WTC11 (cell line): ENCODE results near the gene KLF1. TPM values are rescaled to one million over a fixed set of nuclear protein-coding genes. Genes with fewer than 3 reads are reported as not detected.

ENCODE experiments used
- ATAC-seq: fragments of 200-7000 bp; cut with Tn5 transposase; 2 replicates; pipeline ENCODE4 v1.10.0; 2021; ENCODE audit warnings: mild to moderate bottlenecking, moderate library complexity
- CTCF ChIA-PET: fragments of 300-600 bp; sonication (Branson Sonifier 250); formaldehyde crosslinking; loops from one replicate; lab custom pipeline; 2021; ENCODE audit warnings: antibody characterized with exemption; lab: Charles Lee
- POLR2A ChIA-PET: fragments of 350-600 bp; sonication (Branson Sonifier 250); formaldehyde crosslinking; loops from one replicate; lab custom pipeline; 2021; ENCODE audit warnings: antibody characterized with exemption; lab: Charles Lee
- DNase-seq: peaks from one replicate; pipeline ENCODE4 v3.0.0; 2021; ENCODE audit warnings: low spot score
- H3K27ac Mint-ChIP-seq: 2 replicates; pipeline ENCODE4 v1.8.0; 2021; ENCODE audit warnings: mixed read lengths
- H3K27me3 Mint-ChIP-seq: 2 replicates; pipeline ENCODE4 v1.8.0; 2021; ENCODE audit warnings: low read depth, mild to moderate bottlenecking, moderate library complexity, mixed read lengths
- H3K36me3 Mint-ChIP-seq: 2 replicates; pipeline ENCODE4 v1.8.0; 2021; ENCODE audit warnings: mixed read lengths
- H3K4me1 Mint-ChIP-seq: 2 replicates; pipeline ENCODE4 v1.8.0; 2022; ENCODE audit warnings: mixed read lengths
- H3K4me3 Mint-ChIP-seq: 2 replicates; pipeline ENCODE4 v1.8.0; 2021; ENCODE audit warnings: mild to moderate bottlenecking, moderate library complexity, mixed read lengths
- H3K9me3 Mint-ChIP-seq: 2 replicates; pipeline ENCODE4 v1.8.0; 2021; ENCODE audit warnings: mixed read lengths
- EMX1 ChIP-seq: fragments of 250-450 bp; sonication (Bioruptor Pico); IDR thresholded peaks from 2 replicates; pipeline ENCODE4 v1.8.0; 2021; ENCODE audit warnings: mild to moderate bottlenecking
- ESRRA ChIP-seq: sonication (generic); formaldehyde crosslinking; IDR thresholded peaks from 2 replicates; pipeline ENCODE4 v1.8.1; 2022; ENCODE audit warnings: mild to moderate bottlenecking, missing genetic modification reagents, borderline replicate concordance
- FOXK1 ChIP-seq: sonication (generic); formaldehyde crosslinking; IDR thresholded peaks from 2 replicates; pipeline ENCODE4 v1.8.0; 2022; ENCODE audit warnings: mild to moderate bottlenecking, moderate library complexity, missing genetic modification reagents
- TEAD4 ChIP-seq: sonication (generic); formaldehyde crosslinking; IDR thresholded peaks from 2 replicates; pipeline ENCODE4 v1.8.0; 2022; ENCODE audit warnings: mild to moderate bottlenecking, missing genetic modification reagents
- ZBTB21 ChIP-seq: sonication (generic); formaldehyde crosslinking; IDR thresholded peaks from 2 replicates; pipeline ENCODE4 v1.8.1; 2023; ENCODE audit warnings: mild to moderate bottlenecking, missing genetic modification reagents, borderline replicate concordance
- ZNF263 ChIP-seq: sonication (generic); formaldehyde crosslinking; IDR thresholded peaks from 2 replicates; pipeline ENCODE4 v1.8.1; 2022; ENCODE audit warnings: low read depth, mild to moderate bottlenecking, moderate library complexity, missing genetic modification reagents
- ZNF396 ChIP-seq: fragments of 250-450 bp; sonication (Bioruptor Pico); IDR thresholded peaks from 2 replicates; pipeline ENCODE4 v1.8.0; 2021; ENCODE audit warnings: mild to moderate bottlenecking, moderate library complexity, borderline replicate concordance
- ZNF416 ChIP-seq: fragments of 250-450 bp; sonication (Bioruptor Pico); IDR thresholded peaks from 2 replicates; pipeline ENCODE4 v1.9.0; 2021; ENCODE audit warnings: mild to moderate bottlenecking, inconsistent platforms
- total RNA-seq: library from RNA; stranded (reverse); gene quantifications from 3 replicates; pipeline ENCODE4 v1.2.3, GENCODE V29; 2021
- TF ChIP-seq, protein P1 (sequence below): sonication (generic); formaldehyde crosslinking; IDR thresholded peaks from 2 replicates; pipeline ENCODE4 v1.8.1; 2022; ENCODE audit warnings: missing genetic modification reagents, borderline replicate concordance
- TF ChIP-seq, protein P2 (sequence below): sonication (generic); formaldehyde crosslinking; conservative IDR thresholded peaks from 2 replicates; pipeline ENCODE4 v1.8.1; 2022; ENCODE audit warnings: mild to moderate bottlenecking, missing genetic modification reagents
- TF ChIP-seq, protein P3 (sequence below): sonication (generic); formaldehyde crosslinking; conservative IDR thresholded peaks from 2 replicates; pipeline ENCODE4 v1.8.1; 2023; ENCODE audit warnings: mild to moderate bottlenecking, low read depth, missing genetic modification reagents, moderate library complexity
- TF ChIP-seq, protein P4 (sequence below): sonication (generic); formaldehyde crosslinking; IDR thresholded peaks from 2 replicates; pipeline ENCODE4 v1.8.0; 2022; ENCODE audit warnings: mild to moderate bottlenecking, missing genetic modification reagents
- TF ChIP-seq, protein P5 (sequence below): sonication (generic); formaldehyde crosslinking; IDR thresholded peaks from 2 replicates; pipeline ENCODE4 v1.8.1; 2023; ENCODE audit warnings: mild to moderate bottlenecking, missing genetic modification reagents
- TF ChIP-seq, protein P6 (sequence below): sonication (generic); formaldehyde crosslinking; IDR thresholded peaks from 2 replicates; pipeline ENCODE4 v1.8.0; 2023; ENCODE audit warnings: missing genetic modification reagents, mild to moderate bottlenecking, borderline replicate concordance

The KLF1 gene
- total RNA-seq, 1 experiment from 2014 or later, result 0.72 TPM

DNA sequence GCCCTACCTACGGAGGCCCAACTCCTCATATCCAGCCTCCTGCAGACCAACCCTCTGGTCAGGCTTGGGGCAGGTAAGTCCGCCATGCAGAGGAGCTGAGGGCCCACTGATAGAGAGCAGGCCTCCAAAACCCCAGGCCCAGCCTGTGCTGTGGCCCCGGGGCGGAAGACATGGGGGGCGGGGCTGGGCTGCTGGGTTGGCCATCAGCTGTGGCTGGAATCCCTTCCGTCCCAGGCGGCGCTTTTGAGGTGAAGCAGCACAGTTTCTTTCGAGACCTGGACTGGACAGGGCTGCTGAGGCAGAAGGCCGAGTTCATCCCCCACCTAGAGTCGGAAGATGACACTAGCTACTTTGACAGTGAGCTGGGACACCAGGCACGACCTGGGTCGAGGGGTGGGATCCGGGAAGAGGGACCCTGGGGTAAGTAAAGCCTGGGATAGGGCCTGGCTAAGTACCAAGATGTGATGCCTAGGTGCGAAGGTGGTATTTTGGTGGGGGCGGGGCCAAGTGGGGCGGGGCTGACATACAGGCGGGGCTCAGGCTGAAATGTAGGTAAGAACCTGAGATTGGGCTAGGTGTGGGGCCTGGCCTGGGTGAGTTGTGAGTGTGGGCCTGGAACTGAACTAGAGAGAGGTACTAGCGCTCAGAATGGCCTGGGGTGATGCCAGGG is 21.1 kb downstream of the KLF1 start (continued):
- TF ChIP-seq, protein P1, sequence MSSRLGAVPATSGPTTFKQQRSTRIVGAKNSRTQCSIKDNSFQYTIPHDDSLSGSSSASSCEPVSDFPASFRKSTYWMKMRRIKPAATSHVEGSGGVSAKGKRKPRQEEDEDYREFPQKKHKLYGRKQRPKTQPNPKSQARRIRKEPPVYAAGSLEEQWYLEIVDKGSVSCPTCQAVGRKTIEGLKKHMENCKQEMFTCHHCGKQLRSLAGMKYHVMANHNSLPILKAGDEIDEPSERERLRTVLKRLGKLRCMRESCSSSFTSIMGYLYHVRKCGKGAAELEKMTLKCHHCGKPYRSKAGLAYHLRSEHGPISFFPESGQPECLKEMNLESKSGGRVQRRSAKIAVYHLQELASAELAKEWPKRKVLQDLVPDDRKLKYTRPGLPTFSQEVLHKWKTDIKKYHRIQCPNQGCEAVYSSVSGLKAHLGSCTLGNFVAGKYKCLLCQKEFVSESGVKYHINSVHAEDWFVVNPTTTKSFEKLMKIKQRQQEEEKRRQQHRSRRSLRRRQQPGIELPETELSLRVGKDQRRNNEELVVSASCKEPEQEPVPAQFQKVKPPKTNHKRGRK (CRISPR knock-in tag), result no peak
- TF ChIP-seq, protein P2, sequence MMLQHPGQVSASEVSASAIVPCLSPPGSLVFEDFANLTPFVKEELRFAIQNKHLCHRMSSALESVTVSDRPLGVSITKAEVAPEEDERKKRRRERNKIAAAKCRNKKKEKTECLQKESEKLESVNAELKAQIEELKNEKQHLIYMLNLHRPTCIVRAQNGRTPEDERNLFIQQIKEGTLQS (CRISPR knock-in tag), result no peak
- TF ChIP-seq TEAD4, result no peak

DNA sequence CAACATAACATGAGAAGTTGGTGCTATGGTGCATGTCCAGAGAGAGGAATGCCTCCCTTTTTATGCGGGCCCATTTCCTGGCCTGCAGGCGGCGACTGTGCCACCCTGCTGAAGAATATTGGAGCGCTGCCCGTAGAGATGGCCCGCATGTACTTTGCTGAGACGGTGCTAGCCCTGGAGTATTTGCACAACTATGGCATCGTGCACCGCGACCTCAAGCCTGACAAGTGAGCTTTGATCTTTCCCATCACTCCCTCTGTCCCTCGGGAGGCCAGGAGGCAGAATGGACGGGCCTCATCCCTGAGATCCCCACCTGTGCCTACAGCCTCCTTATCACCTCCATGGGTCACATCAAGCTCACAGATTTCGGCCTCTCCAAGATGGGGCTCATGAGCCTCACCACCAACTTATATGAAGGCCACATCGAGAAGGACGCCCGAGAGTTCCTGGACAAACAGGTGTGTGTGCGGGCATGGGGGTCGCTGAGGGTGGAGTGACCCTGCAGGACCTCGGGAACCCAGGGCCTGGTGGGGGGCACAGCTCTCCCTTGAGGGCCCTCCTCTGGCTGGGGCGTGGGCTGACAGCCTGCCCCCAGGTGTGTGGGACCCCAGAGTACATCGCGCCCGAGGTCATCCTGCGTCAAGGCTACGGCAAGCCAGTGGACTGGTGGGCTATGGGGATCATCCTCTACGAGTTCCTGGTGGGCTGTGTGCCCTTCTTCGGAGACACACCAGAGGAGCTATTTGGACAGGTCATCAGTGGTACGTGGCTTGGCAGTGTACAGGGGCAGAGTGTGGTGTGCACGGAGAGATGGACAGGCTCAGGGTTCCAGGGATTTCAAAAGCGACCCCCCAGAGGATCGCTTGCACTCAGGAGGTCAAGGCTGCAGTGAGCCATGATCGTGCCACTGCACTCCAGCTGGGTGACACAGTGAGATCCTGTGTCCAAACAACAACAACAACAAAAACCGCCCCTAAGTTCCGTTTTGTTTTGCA is 22.0 kb downstream of the KLF1 start:
- Mint-ChIP-seq H3K27me3 (peaks cover 9% of the 10 kb centered on the region; the same call in 1 of the 2 replicates), H3K4me3 (no peak overlapping the region), H3K36me3 (peaks cover 11% of the 10 kb centered on the region), H3K9me3 (no peaks in the 10 kb centered on the region), H3K27ac (no peak overlapping the region; the same call in 1 of the 2 replicates), H3K4me1 (peaks cover 28% of the 10 kb centered on the region)
- DNase-seq (no peak), ATAC-seq (no peak)
- CTCF ChIA-PET, result interaction anchor here (0.7 to 3.5 kb wide), 4 partner anchors 8 to 40 kb away, joined by 3 to 39 read pairs (median 6); no protein-coding TSS in a partner anchor
- TF ChIP-seq ZNF263 (CRISPR knock-in tag), result no peak
- TF ChIP-seq ZNF396 (CRISPR knock-in tag), result no peak
- no peak for TF ChIP-seq ZBTB21 (CRISPR knock-in tag)
- TF ChIP-seq, protein P3, sequence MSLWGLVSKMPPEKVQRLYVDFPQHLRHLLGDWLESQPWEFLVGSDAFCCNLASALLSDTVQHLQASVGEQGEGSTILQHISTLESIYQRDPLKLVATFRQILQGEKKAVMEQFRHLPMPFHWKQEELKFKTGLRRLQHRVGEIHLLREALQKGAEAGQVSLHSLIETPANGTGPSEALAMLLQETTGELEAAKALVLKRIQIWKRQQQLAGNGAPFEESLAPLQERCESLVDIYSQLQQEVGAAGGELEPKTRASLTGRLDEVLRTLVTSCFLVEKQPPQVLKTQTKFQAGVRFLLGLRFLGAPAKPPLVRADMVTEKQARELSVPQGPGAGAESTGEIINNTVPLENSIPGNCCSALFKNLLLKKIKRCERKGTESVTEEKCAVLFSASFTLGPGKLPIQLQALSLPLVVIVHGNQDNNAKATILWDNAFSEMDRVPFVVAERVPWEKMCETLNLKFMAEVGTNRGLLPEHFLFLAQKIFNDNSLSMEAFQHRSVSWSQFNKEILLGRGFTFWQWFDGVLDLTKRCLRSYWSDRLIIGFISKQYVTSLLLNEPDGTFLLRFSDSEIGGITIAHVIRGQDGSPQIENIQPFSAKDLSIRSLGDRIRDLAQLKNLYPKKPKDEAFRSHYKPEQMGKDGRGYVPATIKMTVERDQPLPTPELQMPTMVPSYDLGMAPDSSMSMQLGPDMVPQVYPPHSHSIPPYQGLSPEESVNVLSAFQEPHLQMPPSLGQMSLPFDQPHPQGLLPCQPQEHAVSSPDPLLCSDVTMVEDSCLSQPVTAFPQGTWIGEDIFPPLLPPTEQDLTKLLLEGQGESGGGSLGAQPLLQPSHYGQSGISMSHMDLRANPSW (CRISPR knock-in tag), result no peak
- no peak for TF ChIP-seq EMX1
- 0 out of 2 replicates have a peak, but pooled peaks have one; percentile 22 for TF ChIP-seq FOXK1
- TF ChIP-seq, protein P4, sequence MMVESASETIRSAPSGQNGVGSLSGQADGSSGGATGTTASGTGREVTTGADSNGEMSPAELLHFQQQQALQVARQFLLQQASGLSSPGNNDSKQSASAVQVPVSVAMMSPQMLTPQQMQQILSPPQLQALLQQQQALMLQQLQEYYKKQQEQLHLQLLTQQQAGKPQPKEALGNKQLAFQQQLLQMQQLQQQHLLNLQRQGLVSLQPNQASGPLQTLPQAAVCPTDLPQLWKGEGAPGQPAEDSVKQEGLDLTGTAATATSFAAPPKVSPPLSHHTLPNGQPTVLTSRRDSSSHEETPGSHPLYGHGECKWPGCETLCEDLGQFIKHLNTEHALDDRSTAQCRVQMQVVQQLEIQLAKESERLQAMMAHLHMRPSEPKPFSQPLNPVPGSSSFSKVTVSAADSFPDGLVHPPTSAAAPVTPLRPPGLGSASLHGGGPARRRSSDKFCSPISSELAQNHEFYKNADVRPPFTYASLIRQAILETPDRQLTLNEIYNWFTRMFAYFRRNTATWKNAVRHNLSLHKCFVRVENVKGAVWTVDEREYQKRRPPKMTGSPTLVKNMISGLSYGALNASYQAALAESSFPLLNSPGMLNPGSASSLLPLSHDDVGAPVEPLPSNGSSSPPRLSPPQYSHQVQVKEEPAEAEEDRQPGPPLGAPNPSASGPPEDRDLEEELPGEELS, result peak; percentile 75
- POLR2A ChIA-PET, result interaction anchor here (0.9 kb wide), 1 partner anchor 25 kb away, joined by 3 read pairs; no protein-coding TSS in a partner anchor

DNA sequence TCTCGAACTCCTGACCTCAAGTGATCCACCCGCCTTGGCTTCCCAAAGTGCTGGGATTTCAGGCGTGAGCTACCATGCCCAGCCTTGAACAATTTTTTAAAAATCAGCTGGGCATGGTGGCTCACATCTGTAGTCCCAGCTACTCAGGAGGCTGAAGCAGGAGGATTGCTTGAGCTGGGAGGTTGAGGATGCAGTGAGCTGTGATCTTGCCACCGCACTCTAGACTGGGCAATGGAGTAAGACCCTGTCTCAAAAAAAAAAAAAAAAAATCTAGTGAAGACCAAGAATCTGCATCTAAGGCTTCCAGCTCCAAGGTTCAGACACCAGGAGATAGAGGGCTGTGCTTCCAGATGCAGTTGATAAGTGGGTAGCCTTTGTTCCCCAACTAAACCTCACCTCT is 22.9 kb downstream of the KLF1 start:
- ATAC-seq, result no peak
- POLR2A ChIA-PET, result no interaction called here
- DNase-seq, result no peak
- CTCF ChIA-PET, result interaction anchor here (2.0 to 3.5 kb wide), 2 partner anchors 9 to 17 kb away, joined by 7 to 39 read pairs; no protein-coding TSS in a partner anchor
- H3K9me3 Mint-ChIP-seq, result no peaks in the 10 kb centered on the region
- H3K27me3 Mint-ChIP-seq, result peaks cover 8% of the 10 kb centered on the region; the same call in 1 of the 2 replicates
- peaks cover 28% of the 10 kb centered on the region for H3K4me1 Mint-ChIP-seq
- H3K4me3 Mint-ChIP-seq, result no peak overlapping the region
- H3K36me3 Mint-ChIP-seq, result peaks cover 10% of the 10 kb centered on the region
- no peak overlapping the region for H3K27ac Mint-ChIP-seq
- no peak for TF ChIP-seq ESRRA (CRISPR knock-in tag)
- TF ChIP-seq ZNF416 (CRISPR knock-in tag), result no peak
- TF ChIP-seq, protein P5, sequence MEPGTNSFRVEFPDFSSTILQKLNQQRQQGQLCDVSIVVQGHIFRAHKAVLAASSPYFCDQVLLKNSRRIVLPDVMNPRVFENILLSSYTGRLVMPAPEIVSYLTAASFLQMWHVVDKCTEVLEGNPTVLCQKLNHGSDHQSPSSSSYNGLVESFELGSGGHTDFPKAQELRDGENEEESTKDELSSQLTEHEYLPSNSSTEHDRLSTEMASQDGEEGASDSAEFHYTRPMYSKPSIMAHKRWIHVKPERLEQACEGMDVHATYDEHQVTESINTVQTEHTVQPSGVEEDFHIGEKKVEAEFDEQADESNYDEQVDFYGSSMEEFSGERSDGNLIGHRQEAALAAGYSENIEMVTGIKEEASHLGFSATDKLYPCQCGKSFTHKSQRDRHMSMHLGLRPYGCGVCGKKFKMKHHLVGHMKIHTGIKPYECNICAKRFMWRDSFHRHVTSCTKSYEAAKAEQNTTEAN, result no peak
- TF ChIP-seq, protein P6, sequence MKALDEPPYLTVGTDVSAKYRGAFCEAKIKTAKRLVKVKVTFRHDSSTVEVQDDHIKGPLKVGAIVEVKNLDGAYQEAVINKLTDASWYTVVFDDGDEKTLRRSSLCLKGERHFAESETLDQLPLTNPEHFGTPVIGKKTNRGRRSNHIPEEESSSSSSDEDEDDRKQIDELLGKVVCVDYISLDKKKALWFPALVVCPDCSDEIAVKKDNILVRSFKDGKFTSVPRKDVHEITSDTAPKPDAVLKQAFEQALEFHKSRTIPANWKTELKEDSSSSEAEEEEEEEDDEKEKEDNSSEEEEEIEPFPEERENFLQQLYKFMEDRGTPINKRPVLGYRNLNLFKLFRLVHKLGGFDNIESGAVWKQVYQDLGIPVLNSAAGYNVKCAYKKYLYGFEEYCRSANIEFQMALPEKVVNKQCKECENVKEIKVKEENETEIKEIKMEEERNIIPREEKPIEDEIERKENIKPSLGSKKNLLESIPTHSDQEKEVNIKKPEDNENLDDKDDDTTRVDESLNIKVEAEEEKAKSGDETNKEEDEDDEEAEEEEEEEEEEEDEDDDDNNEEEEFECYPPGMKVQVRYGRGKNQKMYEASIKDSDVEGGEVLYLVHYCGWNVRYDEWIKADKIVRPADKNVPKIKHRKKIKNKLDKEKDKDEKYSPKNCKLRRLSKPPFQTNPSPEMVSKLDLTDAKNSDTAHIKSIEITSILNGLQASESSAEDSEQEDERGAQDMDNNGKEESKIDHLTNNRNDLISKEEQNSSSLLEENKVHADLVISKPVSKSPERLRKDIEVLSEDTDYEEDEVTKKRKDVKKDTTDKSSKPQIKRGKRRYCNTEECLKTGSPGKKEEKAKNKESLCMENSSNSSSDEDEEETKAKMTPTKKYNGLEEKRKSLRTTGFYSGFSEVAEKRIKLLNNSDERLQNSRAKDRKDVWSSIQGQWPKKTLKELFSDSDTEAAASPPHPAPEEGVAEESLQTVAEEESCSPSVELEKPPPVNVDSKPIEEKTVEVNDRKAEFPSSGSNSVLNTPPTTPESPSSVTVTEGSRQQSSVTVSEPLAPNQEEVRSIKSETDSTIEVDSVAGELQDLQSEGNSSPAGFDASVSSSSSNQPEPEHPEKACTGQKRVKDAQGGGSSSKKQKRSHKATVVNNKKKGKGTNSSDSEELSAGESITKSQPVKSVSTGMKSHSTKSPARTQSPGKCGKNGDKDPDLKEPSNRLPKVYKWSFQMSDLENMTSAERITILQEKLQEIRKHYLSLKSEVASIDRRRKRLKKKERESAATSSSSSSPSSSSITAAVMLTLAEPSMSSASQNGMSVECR (CRISPR knock-in tag), result no peak
